ENCODE measurements around the gene HENMT1.

- TF ChIP-seq, protein P1, sequence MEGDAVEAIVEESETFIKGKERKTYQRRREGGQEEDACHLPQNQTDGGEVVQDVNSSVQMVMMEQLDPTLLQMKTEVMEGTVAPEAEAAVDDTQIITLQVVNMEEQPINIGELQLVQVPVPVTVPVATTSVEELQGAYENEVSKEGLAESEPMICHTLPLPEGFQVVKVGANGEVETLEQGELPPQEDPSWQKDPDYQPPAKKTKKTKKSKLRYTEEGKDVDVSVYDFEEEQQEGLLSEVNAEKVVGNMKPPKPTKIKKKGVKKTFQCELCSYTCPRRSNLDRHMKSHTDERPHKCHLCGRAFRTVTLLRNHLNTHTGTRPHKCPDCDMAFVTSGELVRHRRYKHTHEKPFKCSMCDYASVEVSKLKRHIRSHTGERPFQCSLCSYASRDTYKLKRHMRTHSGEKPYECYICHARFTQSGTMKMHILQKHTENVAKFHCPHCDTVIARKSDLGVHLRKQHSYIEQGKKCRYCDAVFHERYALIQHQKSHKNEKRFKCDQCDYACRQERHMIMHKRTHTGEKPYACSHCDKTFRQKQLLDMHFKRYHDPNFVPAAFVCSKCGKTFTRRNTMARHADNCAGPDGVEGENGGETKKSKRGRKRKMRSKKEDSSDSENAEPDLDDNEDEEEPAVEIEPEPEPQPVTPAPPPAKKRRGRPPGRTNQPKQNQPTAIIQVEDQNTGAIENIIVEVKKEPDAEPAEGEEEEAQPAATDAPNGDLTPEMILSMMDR (IDR thresholded peaks at IDR 0.05) = no peak
- no peak for TF ChIP-seq POLR2A (IDR thresholded peaks at IDR 0.05)
Measured at GRCh38 chr1:108692724-108693655, 32.1 kb upstream of the HENMT1 start.

All from testis (tissue), 2 donors.